NCI-H1694 (cell line): ENCODE data around the gene SNX19.

Experiments
- DNase-seq: peaks from one replicate; lab custom pipeline; 2025; lab: John Stamatoyannopoulos, UW

The SNX19 gene

DNA sequence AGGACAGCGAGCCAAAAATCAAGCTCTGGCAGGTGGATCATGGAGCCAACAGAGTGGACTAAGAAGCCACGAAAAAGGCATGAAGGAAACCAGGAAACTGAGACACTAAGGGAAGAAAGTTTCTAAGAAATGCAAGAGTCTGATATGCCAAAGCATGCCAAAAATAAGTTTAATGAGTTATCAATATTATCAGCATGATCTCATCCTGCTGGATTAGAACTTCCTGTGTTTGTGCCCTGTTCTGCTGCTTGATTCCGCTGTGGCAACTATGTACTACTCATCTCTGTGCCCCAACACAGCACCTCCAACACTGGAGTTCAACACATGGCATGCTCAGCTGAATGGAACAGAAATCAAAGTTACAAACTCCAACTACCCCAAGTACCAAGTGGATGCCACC, 10.8 kb downstream of the SNX19 start:
- DNase-seq: no peak

DNA sequence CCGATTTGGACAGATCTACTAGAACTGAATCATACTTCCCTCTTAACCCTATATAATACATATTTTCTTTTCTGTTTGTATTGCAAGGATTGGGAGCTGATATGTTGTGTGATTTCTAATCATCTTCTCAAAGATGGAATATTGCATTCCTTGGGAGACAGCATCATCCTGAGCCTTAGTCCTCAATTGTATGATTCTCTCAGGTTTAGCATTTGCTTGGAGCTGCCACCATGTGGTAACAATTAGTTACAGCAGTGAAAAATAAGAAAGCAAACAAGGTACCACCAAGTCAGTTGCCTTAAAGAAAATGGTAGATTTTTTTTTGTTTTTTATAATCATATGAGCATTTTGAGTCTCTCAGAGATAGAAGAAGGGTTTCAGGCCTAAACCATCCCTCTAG, 11.9 kb downstream of the SNX19 start:
- DNase-seq: no peak

DNA sequence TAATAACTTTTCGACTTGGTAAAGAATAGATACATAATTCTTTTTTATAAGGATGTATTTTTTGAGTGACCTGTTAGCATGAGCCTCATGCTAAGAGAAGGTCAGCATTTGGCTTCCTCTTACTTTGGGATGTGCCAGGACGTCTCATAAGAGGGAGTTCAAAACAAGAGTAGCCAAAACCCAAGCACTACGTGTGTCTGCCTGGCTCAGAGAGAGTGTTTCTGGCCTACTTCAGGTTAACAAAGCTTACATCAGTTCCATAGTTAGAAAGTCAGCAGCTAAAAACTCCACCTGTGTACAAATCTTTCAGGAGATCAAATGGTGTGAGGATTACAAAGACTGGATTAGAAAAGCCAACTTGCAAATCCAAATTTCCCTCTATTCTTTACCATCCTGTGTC, 13.9 kb downstream of the SNX19 start:
- no peak for DNase-seq

DNA sequence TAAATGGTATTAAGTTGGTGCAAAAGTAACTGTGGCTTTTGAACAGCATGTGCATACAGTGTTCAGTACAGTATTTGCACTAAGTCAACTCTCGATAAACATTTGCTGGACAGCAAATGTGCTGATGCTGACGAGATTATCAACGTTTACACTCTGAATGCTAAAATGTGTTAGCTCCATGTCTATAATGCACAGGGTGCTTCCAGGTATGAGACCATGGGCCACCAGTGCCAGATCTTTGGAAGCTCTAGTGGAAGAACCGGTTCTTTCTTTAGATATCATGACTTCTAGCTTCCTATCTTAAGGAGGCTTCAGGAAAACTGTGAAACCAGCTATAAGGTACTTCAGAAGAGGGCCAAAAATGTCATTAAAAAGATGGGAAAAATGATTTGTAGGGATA, 17.2 kb downstream of the SNX19 start:
- DNase-seq: no peak

DNA sequence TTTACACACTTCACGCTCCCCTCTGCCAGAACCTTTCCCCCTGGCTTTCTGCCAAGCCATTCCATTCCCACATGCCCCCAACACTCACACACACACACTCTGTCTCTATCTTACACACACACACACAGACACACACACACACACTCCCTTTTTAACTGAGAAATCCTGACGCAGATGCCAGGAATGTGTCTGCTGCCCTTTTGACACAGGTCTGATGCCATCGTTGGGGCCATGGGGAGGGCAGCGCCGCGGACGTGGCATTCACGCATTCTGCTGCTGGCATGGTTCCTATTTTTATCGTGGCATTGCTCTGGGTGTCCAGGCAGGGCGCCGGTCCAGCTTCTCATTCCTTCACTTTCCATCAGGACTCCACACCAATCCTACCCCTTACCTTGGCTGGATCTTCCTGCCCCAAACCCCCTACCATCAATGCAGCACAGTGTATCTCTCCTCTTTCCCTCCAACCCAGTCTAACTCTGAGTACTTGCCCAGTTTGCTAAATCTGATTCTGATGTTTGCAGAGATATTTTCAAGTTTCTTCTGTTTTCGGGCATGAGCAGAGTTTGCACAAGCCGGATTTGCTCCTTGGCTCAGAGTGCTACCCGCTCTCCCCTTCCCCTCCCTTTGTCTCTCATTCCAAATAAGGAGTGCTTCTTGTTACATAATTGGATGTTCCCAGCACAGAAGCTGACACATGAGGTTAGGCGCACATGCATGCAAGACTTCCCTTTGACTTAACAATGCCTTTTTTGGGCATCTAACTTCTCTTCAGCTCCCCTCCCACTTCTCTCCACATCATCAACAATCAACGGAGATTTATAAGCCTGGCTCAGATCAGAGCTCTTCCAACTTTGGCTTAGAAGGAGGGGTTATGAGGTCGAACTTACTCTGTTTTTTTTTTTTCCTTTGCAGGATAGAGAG, 18.8 kb downstream of the SNX19 start:
- no peak for DNase-seq

DNA sequence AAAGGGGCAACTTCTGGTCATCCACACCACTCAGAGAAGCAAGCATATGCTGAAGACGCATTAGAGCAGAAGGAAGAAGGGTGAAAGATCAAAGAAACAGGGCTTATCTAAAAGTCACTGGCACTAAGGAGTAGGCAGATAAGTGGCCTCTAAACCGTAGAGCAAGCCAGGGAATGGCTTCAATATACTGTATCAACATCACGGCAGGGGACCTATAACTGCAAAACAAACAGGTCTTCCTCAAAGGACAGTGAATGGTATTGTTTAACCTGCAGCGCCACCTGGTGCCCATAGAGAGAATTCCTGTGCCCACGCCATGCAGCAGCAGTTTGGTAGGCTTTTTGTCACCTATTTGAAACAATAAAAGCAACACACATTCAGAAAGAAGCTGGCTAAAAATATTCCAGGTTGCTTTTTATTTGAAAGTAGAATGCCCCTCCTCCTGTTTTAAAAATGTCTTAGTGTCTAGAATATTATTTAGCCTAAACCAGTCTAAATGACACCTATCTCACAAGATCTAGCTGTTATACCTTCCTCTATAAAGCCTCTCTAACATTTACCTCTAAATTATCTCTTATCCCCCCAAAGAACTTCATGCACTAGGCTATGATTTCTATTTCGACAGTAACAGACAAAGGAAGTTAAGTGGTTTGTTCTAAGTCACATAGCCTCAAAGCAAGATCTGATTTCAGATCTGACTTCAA, 21.8 kb downstream of the SNX19 start:
- DNase-seq: peak; percentile 21

DNA sequence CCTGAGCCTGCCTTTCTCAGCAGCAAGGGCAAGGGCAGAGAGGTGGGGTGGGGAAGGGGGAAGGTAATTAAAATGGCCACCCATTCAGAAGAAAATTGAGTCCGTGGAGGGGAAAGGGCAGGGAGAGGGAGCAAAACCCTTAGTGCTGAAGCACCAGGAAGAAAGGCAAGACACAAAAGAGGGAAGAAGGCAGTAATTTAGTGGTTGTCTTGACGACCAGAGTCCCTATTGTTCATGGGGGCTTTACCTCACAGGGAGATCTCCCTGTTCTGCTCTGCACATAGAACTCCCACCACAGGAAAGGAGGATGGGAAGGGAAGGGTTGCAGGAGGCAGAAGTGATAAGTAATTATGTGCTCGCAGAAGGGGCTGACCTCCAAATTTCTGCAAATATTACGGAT, 23.4 kb downstream of the SNX19 start:
- no peak for DNase-seq

DNA sequence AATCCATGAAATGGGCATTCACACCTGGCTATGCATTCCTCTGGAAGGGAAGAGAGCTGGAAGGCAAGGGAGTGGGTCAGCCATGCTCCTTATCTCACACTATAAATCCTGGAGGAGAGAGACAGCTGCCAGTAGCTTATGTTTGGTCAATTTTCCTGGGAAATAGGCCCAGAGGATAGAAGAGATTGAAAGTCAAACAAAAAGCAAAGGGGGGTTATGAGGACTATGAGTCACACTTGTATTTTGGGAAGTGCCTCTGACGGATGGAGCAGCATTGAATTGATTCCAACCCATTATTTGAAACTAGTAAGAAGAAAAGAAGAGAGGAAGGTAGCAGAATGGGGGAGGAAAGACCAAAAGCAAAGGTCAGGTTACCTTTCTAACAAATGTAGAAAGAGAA, 25.0 kb downstream of the SNX19 start:
- no peak for DNase-seq

DNA sequence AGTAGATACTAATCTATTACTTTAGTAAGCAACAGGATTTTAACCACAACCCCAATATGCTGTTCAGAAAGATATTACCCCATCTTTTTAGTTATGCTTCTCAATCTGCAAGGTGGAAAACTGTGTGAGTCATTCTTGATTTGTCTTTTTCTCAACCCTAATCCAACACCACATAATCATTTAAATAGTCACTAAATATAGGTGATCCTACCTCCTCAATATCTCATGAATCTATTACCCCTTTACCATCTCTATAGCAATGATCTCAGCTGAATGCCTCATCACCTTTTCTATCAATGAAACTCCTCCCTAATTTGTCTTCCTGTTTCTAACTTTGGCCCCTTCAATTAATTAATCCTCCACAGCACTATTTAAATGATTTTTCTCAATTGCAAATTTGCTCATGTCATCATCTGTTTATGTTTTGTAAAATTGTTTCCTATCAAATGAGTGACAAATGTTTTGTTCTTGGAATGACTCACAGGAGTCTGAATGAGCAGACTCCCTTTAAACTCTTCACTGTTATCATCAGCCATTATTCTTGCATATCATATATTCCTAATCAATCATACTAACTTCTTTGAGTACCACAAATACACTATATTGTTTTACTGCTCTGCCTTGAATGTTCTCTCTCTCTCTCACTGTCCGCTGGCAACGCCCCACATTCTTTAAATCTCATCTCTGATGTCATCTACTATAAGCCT, 26.1 kb downstream of the SNX19 start:
- no peak for DNase-seq

DNA sequence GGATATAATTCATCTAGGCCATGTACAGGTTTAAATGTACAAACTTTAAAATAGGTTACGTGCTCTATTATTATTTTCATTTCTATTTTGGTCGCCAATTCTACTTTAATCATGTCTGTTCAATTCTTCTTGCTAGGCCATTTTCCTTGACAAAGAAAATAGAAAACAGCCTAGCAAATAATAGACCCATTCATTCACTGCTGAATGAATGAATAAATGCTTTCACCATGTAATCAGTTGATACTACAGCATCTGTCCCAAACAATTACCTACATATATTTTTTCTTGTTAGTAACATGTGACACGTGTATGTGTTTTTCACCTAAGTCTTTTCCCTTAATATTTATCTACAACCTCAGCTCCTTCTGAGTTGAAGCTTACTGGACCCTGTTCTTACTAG, 27.5 kb downstream of the SNX19 start:
- DNase-seq: no peak

DNA sequence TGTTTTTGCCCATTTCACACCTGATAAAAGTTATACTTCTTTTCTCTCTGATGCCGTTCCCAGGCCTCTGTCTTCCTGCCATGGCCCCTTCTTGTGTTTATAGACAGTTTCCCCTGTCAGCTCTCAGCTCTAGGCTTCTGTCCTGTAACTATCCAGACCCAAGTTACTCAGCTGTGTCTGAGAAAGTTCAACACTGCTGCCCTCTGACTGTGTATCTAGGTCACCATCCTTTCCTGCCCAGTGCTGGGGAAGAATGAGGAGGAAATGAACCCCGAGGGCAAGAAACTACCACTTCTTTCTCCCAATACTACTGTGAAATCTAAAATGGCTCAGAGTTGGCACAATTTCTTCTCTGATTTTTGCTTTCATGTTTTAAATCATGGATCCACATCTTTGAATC, 29.6 kb downstream of the SNX19 start:
- DNase-seq: no peak

DNA sequence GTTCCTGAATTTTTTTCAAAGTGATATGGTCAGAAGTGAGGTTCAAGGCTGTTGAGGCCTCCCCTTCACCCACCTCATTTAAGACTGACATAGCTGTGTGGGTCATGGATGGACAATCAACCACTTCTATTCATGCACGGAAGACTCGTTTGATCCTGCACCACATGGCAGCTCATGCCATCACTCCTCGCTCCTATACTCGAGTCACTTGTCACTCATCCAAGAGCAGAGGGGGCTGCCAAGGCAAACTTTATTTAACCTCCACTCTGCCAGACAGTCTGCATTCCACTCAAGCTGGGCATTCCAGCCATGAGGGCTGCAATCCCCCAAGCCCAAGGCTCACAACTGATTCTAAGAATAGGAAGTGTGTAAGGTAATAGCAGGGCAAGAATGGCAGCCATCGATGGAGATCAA, 34.1 kb downstream of the SNX19 start:
- DNase-seq: no peak

DNA sequence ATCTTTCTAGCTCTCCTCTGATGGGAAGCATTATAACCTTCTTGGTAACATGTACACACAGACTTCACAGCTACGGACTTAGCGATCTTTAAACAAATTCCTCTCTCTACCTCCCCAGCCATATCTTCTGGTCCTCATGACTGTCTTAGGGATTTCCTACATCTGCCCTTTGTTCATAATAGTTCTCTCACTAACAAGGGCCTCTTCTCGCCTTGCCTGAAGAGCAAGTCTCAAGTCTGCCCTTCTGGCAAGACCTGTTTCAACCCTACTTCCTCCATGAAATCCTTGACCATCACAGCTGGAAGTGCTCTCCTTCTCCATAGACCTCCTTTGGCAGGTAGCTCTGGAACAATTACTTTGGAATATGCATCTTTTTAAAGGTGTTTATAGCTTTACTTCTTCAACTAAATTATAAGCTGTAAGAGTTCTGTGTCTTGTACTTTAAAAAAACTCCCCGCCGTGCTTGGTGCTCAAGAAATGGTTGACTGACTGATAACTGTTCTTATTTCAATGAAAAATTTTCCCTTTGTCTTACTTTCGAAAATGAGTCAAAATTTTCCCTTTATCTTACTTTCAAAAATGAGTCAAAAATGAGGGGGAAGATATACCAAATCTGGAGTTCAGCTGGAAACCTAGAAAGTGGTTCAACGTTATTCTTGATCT, 34.7 kb downstream of the SNX19 start:
- DNase-seq: no peak

DNA sequence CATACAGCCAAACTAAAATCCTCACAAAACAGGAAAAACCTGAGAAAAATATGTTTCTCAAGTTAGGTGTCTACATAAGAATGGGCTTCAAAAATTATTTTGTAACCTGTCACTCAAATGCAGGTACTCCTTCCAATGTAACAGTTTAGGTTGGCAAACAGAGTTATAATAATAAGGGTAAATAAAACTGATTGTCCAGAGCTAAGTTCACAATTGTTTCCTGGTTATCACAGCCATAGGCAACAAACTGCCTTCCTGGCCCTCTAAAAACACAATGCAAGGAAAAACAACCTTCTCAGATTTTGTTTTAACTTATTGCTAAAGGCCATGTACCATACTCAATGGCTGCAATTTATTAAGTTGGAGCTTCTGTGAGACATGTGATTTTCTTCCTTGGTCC, 36.4 kb downstream of the SNX19 start:
- DNase-seq: no peak

DNA sequence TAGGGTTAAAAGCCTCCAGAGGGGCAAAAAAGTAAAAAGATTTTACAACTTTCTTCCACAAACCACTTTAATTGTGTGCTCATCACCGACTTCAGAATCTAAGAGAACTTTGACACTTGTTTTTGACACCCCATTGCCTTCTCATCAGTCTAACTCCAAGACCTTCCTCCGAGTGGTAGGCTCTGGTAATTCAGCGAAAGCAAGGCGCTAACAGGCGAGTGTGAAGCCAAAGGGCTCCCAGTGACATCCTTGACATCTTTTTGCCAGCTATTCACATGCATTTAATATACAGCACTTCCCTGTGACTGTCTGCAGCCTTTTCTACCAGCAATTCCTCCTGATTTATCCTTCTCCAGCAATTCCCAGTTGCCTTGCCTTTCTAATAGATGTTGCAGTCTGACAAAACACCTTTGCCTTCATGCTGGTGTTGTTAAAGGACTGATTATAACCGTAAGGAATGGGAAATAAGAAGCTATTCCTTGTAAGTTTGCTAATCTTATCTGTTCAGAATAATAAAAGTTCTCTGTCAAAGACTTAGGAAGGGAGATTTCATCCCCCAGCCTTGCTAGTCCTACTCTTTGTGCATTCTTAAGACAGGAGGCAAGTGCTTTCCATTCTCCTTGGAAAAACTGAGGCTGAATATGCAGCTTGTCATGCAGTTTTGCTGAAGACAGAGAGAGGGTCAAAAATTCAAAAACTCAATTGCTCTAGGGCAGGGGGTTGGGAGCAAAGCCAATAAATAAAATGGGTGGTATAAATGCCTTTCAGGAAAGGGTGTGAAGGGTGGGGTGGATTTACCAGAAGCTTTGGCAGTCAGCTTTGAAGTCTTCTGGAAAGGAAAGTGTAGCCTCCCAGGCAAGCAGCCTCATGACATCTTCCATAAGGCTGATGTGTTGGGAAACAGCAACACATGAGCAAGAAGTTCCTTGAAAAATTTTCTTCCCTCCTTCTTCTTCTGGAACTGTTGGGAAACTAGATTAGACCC, 39.1 kb downstream of the SNX19 start:
- no peak for DNase-seq

DNA sequence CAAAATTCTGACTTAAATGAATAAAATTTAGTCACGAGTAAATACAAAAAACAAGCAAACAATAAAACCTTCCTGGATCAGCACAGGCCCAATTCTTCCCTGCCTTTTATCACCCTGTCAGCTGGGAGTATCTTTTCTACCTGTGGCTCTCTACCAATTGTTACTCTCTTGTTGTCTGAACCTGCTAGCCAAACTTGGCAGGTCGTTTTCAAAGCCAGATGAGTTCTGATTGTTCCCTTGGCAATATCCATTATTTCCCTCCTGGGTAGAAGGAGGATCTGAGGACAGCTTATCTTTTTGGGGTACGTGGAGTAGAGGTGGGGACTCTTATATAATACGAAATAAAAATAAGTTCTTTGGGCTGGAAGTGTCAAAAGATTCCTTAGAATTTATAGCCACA, 40.2 kb downstream of the SNX19 start:
- DNase-seq: no peak

DNA sequence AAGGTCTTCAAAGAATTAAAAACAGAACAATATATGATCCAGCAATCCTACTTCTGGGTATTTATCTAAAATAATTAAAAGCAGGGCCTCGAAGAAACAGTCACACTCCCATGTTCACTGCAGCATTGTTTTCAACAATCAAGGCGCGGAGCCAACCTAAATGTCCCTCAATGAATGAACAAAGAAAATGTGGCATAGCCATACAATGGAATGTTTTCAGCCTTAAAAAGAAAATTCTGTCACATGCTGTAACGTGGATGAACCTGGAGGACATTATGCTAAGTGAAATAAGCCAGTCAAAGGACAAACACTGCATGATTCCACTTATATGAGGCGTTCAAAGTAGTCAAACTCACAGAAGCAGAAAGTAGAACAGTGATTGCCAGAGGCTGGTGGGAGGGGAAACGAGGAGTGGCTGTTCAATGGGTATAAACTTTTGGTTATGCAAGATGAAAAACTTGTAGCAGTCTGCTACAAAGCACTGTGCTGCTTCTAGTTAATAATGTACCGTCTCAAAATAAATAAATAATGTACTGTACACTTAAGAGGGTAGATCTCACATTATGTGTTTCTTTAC, 41.2 kb downstream of the SNX19 start:
- DNase-seq: no peak

DNA sequence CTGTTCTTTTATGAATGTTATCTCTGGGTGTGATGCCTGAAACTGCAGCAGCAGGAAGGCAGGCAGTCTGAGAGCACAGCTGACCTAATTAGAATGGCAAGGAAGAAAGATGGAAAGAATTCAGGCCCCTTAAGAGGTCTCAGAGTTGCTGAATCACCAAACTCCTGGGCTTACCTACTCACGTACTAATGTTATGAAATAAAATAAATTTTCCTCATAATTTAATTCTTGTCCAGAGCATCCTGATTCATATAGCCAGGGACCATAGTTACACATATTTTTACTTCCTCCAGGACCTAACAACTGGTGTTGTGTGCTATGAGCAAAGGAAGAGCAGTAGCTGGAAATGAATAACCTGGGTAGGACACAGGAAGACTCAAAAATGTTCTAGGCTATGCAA, 41.9 kb downstream of the SNX19 start:
- DNase-seq: no peak

DNA sequence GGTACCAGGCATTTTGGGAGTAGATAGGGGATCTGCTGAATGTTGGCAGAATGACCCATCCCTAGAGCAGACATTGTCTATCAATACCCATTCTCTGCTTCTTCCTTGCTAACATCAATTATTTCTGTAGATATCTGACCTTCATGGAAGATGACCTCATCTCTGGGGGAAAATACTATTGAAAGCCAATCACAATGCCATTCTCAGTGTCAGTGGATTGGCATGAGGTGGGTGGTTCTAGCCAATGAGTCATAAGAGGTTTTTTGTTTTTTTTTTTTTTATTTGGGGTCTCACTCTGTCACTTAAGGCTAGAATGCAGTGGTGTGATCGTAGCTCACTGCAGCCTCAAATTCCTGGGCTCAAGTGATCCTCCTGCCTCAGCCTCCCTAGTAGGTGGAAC, 42.5 kb downstream of the SNX19 start:
- no peak for DNase-seq

DNA sequence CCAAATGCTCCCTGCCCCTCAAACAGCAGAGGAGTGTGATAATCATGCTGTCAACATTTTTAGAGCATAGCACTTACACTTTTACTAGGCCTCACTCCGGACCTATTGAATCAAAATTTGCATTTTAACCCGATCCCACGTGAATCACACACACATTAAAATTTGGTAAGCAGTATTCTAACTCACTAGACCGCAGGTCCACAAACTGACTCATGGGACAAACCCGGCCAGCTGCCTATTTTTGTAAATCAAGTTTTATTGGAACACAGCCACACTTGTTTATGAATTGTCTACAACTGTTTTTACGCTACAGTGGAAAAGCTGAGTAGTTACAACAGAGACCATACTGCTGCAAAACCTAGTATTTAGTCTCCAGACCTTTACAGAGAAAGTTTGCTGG, 43.3 kb downstream of the SNX19 start:
- no peak for DNase-seq

DNA sequence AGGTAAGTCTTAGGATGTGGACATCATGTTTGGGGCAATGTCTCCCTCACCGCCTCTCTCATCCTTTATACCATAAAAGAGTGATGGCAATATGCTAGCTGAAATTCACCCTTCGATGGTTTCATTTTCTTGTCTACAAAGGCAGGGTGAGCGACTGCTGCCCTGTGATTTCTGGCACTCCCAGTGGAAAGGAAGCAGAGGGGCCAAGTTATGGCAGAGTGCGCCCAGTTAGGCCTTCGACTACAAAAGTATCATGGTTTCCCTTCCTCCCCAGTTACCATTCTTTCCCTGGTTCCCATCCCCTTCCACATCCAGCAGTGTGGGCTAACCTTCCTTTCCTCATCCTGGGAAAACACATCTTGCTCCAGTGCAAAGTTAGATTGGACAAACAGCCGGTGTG, 43.8 kb downstream of the SNX19 start:
- DNase-seq: no peak
